Stimulated activated CD4-positive, alpha-beta T cell treated with anti-CD3 and anti-CD28 coated beads, Interleukin-2, amount 100 ng/mL, for 48 hours (primary cell): ENCODE measurements around the gene METAP2.
A peak's percentile ranks its signal among the peaks of the same experiment; 100 is the strongest.
"Not testable (repeated sequence)": the region's sequence is repeated elsewhere in the genome, so short reads cannot be mapped to it uniquely, and the experiment has no call there.

Experiments used
- DNase-seq, 2 donors: peaks; one replicate each; pipeline ENCODE4 v3.0.0-alpha.2; 2020

The METAP2 gene

DNA sequence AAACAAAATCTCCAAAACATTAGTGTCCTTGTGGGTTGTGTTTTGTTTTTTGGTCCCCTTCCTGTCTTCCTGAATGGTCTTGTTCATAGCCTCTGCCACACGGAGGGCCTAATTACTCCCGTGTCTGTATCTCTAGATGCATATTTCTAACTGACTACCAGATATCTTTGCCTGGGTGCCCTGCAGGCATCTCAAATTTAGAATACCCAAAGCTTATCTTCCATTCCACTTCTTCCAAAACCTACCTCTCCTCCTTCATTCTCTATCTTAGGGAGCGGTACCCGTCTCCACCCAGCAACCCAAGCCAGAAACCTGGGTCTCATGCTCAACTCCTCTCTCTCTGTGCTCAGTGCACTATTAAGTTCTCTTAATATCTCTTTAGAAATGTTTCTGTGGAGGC, 10.9 kb upstream of the METAP2 start:
- no peak for DNase-seq

DNA sequence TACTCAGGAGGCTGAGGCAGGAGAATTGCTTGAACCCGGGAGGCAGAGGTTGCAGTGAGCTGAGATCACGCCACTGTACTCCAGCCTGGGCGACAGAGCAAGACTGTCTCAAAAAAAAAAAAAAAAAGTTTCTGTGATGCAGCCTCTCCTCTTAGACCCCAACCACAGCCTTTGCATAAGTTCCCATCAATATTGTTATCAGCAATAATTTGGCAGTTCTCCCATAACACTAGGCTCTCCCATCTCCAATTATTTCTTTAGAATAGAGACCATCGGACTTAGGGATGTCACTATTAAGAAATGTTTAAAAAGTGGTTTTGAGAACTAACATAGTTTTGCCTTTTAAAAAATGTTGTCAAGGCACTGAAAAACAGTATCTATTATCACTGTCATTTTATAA, 10.2 kb upstream of the METAP2 start:
- not testable (repeated sequence) for DNase-seq

DNA sequence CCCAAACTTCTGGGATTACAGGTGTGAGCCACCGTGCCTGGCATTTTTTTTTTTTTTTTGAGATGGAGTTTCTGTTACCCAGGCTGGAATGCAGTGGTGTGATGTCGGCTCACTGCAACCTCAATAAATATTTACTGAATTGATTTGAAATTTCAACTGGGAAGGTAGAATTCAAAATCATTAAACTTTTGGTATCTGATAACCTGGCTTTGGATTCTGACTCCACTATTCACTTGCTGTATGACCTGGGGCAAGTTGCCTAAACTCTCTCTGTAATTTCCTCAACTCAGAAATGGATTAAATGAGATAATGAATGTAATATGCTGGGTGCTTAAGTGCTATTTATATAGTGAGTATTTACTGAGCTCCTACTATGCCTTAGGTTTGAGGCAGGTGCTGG, 8.7 kb upstream of the METAP2 start:
- DNase-seq, result no peak

DNA sequence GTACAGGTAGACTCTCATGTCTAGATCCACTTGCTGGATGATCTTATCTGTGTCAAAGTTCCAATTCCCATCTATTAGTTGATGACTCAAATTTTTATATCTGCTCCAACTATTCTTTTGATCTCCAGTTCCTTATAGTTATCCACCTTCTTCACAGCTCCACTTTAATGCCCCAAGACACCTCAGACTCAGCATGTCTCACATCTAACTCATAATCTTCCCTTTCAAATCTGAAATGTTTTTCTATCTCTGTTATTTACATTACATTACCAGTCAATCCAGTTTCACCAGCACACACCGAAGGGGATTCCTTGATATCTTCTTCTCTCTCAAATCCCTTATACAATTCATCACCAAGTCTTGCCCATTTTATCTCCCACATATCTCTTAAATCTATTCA, 3.7 kb upstream of the METAP2 start:
- no peak for DNase-seq

DNA sequence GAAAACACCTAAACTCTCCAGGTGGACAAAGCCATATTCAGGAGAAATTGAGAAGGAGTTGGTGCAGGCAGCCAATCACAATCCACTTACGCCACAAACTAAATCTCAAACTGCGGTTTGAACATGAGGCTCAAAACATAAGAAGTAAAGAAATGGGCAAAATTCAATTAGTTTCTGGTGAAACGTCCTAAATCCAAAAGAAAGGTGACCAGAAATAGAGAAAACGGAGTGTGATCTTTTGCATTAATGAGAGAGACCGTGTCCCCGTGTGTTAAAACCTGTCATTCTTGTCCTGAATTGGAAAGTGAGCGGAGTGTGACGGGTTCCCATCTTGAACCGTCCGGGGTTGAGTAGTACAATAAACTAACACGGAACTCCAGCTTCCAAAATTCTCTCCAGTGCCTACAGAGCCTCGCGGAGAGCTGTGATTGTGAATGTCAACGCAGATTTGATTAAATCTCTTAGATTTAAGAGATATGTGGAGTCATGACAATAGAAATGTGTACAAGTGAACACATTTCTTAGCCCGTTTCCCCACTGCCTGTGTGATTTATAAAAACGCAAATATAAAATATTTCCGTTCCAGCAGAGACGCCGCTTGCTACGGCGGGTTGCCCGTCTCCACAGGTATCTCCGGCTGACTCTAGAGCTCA, 595 bp upstream of the METAP2 start:
- DNase-seq, result peak; percentile 8 to 18

DNA sequence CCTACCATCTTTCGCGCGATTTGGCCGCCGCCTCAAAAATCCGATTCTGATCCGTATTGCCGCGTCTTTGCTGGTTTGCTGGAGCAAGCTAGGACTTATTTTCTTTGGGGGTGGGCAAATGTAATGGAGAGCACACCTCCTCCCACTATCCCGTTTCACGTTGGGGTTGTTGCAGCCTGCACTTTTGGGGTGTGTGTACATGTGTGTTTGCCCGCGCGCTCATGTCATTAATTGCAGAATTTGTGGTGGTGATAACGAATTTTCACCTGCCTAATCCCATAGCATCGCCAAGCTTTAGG, 657 bp downstream of the METAP2 start:
- DNase-seq, result no peak

DNA sequence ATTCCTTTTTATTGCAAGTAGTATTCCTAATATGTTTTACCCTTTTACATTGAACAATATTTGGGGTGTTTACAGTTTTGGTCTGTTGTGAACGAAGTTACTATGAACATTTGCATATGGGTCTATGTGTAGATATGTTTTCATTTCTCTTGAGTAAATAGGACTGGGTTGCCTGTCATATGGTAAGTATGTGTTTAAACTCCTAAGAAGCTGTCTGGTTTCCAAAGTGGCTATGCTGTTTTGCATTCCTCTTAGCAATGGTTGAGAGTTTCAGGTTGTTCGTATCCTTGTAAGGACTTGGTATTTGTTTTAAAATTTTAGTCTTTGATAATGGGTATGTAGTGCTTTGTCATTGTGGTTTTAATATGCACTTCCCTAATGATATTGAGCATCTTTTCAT, 6.3 kb downstream of the METAP2 start:
- no peak for DNase-seq

DNA sequence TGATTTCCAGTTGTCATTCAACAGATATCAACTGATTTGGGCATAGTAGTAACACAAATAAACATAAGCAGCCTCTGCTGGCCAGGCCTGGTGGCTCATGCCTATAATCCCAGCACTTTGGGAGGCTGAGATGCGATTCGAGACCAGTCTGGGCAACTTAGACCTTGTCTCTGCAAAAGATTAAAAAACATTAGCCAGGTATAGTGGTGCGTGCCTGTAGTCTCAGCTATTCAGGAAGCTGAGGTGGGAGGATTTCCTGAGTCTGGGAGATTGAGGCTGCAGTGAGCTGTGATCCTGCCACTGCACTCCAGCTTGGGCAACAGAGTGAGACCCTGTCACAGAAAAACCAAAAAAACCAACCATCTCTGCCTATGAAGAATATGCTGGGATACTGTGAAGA, 7.1 kb downstream of the METAP2 start:
- no peak for DNase-seq

DNA sequence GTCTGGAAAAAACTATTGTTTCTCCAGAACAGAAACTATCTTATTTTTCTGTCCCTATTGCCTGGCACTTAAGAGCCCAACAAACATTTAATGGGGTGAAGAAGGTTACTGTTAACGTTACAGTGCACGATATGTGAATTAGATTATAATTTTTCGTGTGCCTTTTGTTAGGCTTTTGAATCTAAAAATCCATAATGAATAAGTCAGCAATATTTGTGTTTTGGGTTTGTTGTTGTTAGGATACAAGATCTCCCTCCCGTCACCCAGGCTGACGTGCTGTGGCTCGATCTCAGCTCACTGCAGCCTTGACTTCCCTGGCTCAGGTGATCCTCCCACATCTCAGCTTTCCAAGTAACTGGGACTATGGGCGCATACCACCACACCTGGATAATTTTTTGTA, 7.9 kb downstream of the METAP2 start:
- DNase-seq, result no peak

DNA sequence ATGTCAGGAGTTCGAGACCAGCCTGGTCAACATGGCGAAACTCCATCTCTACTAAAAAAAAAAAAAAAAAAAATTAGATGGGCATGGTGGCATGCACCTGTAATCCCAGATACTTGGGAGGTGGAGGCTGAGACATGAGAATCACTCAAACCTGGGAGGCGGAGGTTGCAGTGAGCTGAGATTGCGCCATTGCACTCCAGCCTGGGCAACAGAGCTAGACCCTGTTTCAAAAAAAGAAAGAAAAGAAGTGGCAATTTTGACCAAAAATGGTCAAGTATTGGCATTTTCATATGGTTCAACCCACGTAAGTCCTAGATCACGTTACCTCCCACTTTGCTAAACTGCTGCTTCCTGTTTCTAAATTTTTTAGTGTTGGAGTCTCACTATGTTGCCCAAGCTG, 8.6 kb downstream of the METAP2 start:
- DNase-seq, result not testable (repeated sequence)

DNA sequence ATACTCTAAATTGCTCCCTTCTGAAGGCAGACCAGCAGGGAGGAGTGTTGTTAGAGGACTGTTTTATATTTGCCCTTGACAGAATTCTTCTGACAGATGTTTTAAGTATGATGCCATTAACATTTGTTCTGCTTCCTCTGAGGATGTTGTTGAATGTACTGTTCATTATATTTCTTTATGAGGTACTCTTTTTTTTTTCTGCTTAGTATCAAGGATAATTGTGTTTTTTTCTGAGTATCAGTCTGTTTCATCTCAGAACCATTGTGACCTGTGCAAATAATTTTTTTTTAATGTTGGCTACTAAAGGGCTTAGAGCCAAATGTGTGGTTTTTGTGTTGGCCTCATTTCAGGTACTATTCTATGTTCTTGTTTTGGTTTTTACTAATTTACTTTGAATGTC, 10.6 kb downstream of the METAP2 start:
- no peak for DNase-seq

DNA sequence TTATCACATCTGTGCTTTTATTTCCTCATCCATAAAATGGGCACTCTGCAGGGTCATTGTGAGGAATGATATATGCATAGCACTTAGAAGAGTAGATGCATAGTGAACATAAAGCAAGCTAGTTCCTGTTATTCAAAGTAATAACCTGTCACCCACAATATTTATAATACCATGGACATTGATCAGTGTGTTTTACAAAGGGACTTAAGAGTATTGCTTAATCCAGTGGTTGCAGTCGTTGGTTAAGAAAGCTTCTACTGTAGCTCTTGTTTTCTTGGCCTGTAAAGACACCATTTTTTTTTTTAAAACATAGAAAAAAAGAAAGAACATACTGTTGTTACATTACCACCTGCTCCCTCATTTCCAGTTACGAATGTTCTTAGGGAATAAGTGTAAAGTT, 13.1 kb downstream of the METAP2 start:
- DNase-seq, result no peak

DNA sequence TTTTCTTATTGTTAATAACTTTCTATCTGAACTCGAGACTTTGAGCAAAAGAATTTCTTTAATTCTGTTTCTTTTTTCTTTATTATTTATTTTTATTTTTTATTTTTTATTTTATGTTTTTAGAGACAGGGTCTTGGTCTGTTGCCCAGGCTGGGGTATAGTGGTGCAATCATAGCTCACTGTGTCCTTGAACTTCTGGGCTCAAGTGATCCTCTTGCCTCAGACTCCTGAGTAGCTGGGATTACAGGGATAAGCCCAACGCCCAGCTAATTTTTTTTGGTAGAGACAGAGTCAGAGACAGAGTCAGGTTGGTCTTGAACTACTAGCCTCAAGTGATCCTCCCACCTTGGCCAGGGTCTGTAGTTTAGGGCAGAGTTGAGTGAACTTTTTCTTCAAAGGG, 18.5 kb downstream of the METAP2 start:
- no peak for DNase-seq

DNA sequence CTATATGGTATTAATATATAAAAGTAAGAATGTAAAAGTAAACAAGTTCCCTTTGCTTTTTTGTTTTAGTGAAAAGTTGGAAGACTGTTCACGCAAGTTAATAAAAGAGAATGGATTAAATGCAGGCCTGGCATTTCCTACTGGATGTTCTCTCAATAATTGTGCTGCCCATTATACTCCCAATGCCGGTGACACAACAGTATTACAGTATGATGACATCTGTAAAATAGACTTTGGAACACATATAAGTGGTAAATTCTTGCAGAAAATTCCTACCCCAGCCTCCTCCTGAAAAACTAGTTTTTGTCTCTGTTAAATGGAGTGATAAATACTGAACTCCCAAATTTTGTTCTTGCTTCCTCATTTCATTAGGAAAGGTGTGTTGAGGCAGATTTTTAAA, 20.9 kb downstream of the METAP2 start:
- DNase-seq, result no peak

DNA sequence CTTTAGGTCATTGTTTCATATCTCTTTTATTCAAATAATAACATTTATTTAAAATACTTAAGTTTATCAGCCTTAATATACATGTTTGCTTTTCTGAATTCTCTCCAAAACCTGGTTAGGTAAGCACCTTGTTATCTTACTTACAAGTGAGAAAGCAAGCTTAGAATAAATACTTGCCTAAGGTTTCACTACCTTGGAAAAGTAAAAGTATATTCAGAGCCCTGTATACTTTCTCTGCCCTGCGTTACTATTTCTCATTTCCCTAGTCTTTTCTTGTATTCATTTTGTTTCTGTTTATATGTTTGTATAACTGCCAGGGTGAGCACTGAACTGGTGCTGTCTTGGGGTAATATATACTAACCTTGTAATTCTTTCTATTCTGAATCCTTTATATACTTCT, 21.5 kb downstream of the METAP2 start:
- DNase-seq, result no peak

DNA sequence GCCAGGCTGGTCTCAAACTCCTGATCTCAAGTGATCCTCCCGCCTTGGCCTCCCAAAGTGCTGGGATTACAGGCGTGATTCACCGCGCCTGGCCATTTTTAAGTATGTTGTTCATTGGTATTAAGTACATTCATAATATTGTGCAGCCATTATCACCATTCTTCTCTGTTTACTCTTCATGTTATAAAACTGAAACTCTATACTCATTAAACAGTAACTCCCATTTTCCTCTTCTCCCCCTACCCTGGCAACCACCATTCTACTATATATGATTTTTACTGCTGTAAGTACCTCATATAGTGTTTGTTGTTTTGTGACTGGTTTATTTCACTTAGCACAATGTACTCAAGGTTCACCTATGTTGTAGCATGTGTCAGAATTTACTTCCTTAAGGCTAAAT, 23.1 kb downstream of the METAP2 start:
- DNase-seq, result no peak

DNA sequence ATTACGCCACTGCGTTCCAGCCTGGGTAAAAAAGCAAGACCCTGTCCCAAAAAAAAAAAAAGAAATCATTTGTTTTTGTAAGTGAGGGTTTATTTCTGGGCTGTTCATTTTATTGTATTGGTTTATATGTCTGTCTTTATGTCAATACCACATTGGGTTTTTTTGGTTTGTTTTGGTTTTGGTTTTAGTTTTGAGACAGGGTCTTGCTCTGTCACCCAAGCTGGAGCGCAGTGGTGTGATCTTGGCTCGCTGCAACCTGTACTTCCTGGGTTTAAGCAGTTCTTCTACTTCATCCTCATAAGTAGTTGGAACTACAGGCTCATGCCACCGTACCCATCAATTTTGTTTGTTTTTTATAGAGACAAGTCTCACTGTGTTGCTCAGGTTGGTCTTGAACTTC, 25.0 kb downstream of the METAP2 start:
- no peak for DNase-seq

DNA sequence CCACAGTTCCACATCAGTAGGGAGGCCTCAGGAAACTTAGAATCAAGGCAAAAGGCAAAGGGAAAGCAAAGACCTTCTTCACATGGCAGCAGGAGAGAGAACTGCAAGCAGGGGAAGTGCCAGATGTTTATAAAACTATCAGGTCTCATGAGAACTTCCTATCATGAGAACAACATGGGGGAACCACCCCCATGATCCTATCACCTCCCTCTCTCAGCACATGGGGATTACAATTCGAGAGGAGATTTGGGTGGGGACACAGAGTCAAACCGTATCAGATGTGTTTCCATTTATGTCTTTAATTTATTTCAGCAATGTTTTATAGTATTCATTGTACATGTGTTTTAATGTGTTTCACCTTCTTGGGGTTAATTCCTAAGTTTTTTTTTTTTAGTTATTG, 25.8 kb downstream of the METAP2 start:
- DNase-seq, result no peak

DNA sequence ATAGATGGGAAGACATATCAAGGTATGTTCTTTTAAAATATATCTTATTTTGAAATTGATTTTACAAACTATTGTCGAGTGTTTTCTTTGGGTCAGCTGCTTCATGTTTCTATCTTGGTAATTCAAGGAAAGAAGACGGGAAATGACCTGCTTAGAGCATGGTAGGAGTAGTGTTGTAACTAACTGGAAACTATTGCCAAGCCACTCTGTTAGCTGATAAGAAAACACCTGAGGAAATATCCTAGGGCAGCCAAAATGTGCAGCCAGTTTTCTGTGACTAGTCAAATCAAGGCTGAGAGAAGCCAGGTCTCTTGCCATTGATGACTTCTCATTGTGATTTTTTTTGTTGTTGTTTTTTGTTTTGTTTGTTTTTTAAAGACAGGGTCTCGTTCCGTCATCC, 30.2 kb downstream of the METAP2 start:
- DNase-seq, result no peak

DNA sequence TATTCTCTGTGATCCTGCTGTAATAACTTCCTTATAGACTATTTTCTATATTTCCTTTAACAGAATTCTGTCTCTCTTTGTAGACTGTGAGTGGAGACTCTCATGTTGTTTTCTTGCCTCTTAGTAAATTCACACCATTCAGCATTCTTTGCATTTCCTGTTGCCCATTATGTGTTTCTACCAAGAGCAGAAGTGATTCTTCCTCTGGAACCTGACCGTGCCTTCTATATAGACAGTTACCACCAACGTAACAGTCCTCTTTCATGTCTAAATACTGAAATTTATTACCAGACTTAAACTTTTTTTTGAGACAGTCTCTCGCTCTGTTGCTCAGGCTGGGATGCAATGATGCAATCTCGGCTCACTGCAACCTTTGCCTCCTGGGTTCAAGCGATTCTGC, 31.1 kb downstream of the METAP2 start:
- no peak for DNase-seq

DNA sequence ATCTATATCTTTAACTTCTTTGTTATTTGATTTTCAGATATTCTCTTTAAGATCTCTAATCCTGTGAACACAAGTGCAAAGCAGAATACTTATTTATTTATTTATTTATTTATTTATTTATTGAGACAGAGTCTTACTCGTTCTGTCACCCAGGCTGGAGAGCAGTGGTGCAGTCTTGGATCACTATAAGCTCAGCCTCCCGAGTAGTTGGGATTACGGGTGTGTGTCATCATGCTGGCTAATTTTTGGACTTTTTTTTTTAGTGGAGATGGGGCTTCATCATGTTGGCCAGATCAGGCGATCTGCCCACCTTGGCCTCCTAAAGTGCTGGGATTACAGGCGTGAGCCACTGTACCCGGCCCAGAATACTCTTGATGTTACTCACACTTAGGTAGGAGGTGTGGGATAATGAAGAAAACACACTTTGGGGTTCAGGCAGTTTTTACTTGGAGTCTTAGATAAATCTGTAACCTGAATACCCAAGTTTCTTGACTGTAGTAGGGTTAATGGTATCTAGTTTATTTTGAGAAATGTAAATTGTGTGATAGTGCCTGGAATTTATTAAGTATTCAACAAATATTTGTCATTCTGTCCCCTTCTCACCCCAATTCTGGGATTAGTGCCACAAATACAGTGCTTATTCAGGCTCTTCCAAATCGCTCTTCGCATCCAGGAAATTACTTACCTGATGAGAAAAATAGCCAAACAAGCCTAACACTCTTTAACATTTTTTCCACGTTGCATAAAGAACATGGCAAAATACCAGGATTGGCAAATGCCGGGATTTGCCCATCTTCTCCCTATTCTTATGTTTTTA, 33.0 kb downstream of the METAP2 start:
- DNase-seq, result no peak

DNA sequence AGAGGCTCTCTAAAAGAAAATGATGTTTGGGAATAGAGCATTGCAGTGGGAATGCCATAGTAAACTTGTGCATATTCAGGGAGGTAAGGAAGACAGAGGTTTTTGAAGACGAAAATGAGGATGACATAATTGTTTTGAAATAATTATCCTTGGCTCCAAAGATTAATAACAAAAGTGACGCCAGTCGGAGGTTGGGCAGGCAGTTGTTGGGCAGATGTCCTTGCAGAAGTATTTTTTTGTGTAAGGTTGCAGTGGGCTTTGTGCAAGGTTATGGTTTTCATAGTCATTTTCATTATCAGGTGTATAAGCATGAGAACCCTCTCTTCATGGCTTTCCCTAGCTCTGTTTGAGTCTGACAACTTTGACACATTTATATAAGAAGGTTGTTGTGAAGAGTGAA, 35.3 kb downstream of the METAP2 start:
- DNase-seq, result no peak

DNA sequence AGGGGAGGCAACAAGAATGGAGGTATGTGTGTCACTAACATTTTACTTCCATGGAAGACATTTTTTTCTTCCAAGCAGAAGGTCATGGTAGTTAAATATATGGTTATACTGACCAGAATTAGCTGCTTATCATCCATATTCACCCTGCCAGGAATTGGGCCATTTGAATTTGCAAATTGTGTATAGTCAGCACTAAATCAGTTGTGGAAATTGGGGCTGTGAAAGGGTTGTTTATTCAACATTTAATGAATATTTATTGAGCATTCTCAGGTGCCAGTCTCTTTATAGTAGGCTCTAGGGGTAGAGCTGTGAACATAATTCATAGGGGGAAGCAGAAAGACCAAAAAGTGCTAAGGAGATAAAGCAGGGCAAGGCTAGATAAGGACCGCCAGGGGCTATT, 38.0 kb downstream of the METAP2 start:
- no peak for DNase-seq

DNA sequence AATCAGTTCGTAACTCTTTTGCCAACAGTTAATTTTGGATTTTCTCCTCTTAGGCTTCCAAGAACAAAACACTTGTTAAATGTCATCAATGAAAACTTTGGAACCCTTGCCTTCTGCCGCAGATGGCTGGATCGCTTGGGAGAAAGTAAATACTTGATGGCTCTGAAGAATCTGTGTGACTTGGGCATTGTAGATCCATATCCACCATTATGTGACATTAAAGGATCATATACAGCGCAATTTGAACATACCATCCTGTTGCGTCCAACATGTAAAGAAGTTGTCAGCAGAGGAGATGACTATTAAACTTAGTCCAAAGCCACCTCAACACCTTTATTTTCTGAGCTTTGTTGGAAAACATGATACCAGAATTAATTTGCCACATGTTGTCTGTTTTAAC, 39.6 kb downstream of the METAP2 start:
- no peak for DNase-seq

DNA sequence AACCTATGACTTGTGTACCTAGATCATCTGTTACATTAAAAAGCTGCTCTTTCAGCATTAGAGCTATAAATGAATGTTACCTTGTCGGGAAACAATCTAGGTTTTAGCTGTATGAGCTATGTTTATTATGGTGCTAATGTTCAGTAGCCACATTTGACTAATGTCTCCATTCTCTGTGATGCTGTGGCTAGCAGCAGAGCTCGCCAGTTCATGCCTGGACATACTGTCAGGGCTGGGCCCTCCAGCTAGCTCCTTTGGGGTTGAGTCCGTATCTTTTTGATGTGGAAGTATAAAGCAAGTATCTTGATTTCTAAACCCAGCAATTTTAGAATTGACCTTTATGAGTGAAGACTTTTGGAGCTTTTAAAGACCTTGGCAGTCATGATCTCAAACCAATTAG, 41.2 kb downstream of the METAP2 start:
- no peak for DNase-seq
